Measurements from ENCODE around the gene ACIN1.
A peak's percentile ranks its signal among the peaks of the same experiment; 100 is the strongest.

The ACIN1 gene

GRCh38 chr14:23021434-23021833, 73.5 kb downstream of the ACIN1 start:
- Histone ChIP-seq H3K4me1 (ENCODE audit: control insufficient read depth, insufficient read depth, low read depth, low read length) (peaks cover 10% of the 10 kb centered on the region), H3K18ac (ENCODE audit: low read depth in 1 of 2, low read length in 2 of 2) (no peak overlapping the region), H3K4ac (ENCODE audit: low read depth in 1 of 2, low read length in 2 of 2) (no peak overlapping the region), H2AFZ (ENCODE audit: low read depth, low read length) (no peak overlapping the region), H2BK15ac (ENCODE audit: low read depth, poor library complexity, severe bottlenecking) (no peak overlapping the region), H3K4me3 (ENCODE audit: insufficient read depth in 1 of 2, low read depth in 1 of 2, low read length in 2 of 2) (no peak overlapping the region), H4K8ac (ENCODE audit: low read length) (peak overlapping the region; percentile 35), H3K79me1 (replicated peaks; ENCODE audit: low read length, poor library complexity, severe bottlenecking) (peaks cover 2% of the 10 kb centered on the region), H2BK12ac (ENCODE audit: low read length in 2 of 2) (no peak overlapping the region), H2AK5ac (ENCODE audit: low read length, severe bottlenecking) (no peak overlapping the region), H2BK5ac (ENCODE audit: low read depth, low read length, poor library complexity, severe bottlenecking) (no peak overlapping the region), H3K36me3 (ENCODE audit: control insufficient read depth in 1 of 2, insufficient read depth in 2 of 2, low read depth in 1 of 2, low read length in 2 of 2) (peaks cover 8 to 17% of the 10 kb centered on the region in 2 experiments), H3K9ac (ENCODE audit: low read length) (no peak overlapping the region), H2BK120ac (ENCODE audit: low read depth, low read length) (no peak overlapping the region), H3K27ac (ENCODE audit: low read length, poor library complexity, severe bottlenecking) (no peak overlapping the region), H3K27me3 (ENCODE audit: control insufficient read depth in 1 of 2, insufficient read depth in 1 of 2, low read length in 2 of 2) (no peaks in the 10 kb centered on the region), H4K91ac (ENCODE audit: low read length) (no peak overlapping the region), H3K4me2 (ENCODE audit: low read length, poor library complexity, severe bottlenecking) (no peak overlapping the region), H3K9me3 (ENCODE audit: control insufficient read depth, low read length) (no peaks in the 10 kb centered on the region), H3K23ac (ENCODE audit: low read length in 2 of 2) (no peak overlapping the region), H3K14ac (ENCODE audit: low read length in 2 of 2) (no peak overlapping the region)
- WGBS = 44% methylated on average over 9 of the region's 9 CpGs
- no peak for DNase-seq

- H3K4ac ChIP-seq (ENCODE audit: low read depth in 1 of 2, low read length in 2 of 2) = no peak overlapping the region
- no peak overlapping the region for H2AFZ ChIP-seq (ENCODE audit: low read depth, low read length)
Measured at GRCh38 chr14:23020143-23021128, 74.5 kb downstream of the ACIN1 start.

DNA sequence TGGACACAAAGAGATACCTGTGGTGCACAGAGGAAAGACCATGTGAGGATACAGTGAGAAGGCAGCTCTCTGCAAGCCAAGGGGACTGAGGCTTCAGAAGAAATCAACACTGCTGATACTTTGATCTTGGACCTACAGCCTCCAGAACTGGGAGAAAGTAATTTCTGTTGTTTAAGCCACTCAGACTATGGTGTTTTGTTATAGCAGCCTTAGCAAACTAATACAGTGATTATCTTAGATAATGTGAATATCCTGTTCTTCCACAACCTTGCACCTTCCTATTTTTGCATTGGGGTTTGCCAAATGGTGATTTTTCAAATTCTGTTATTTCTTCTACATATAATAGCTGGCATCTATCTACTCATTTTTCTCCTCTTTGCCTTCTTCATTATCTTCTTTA, 76.8 kb downstream of the ACIN1 start:
- Histone ChIP-seq H3K23ac (ENCODE audit: low read length in 2 of 2) (no peak overlapping the region), H3K4ac (ENCODE audit: low read depth in 1 of 2, low read length in 2 of 2) (no peak overlapping the region), H3K18ac (ENCODE audit: low read depth in 1 of 2, low read length in 2 of 2) (no peak overlapping the region)

More at GRCh38 chr14:23020143-23021128, 74.5 kb downstream of the ACIN1 start:
- Histone ChIP-seq H2BK120ac (ENCODE audit: low read depth, low read length) (no peak overlapping the region), H2BK12ac (ENCODE audit: low read length in 2 of 2) (no peak overlapping the region), H2BK5ac (ENCODE audit: low read depth, low read length, poor library complexity, severe bottlenecking) (no peak overlapping the region), H3K4me3 (ENCODE audit: insufficient read depth in 1 of 2, low read depth in 1 of 2, low read length in 2 of 2) (no peak overlapping the region), H4K91ac (ENCODE audit: low read length) (no peak overlapping the region), H3K4me2 (ENCODE audit: low read length, poor library complexity, severe bottlenecking) (no peak overlapping the region), H3K27me3 (ENCODE audit: control insufficient read depth in 1 of 2, insufficient read depth in 1 of 2, low read length in 2 of 2) (no peaks in the 10 kb centered on the region), H3K9me3 (ENCODE audit: control insufficient read depth, low read length) (no peaks in the 10 kb centered on the region), H2AK5ac (ENCODE audit: low read length, severe bottlenecking) (no peak overlapping the region), H3K9ac (ENCODE audit: low read length) (no peak overlapping the region), H3K36me3 (ENCODE audit: control insufficient read depth in 1 of 2, insufficient read depth in 2 of 2, low read depth in 1 of 2, low read length in 2 of 2) (peaks cover 2 to 7% of the 10 kb centered on the region in 2 experiments), H3K18ac (ENCODE audit: low read depth in 1 of 2, low read length in 2 of 2) (no peak overlapping the region), H3K79me1 (replicated peaks; ENCODE audit: low read length, poor library complexity, severe bottlenecking) (no peaks in the 10 kb centered on the region), H3K4me1 (ENCODE audit: control insufficient read depth, insufficient read depth, low read depth, low read length) (peaks cover 6% of the 10 kb centered on the region), H4K8ac (ENCODE audit: low read length) (no peak overlapping the region), H3K27ac (ENCODE audit: low read length, poor library complexity, severe bottlenecking) (no peak overlapping the region), H3K14ac (ENCODE audit: low read length in 2 of 2) (no peak overlapping the region), H2BK15ac (ENCODE audit: low read depth, poor library complexity, severe bottlenecking) (no peak overlapping the region), H3K23ac (ENCODE audit: low read length in 2 of 2) (peak overlapping the region in 1 of 2 experiments; percentile 14)
- DNase-seq = no peak
- 97% methylated on average over 3 of the region's 7 CpGs for WGBS

GRCh38 chr14:23017091-23017490, 77.8 kb downstream of the ACIN1 start:
- Histone ChIP-seq H3K4me2 (ENCODE audit: low read length, poor library complexity, severe bottlenecking) (no peak overlapping the region), H3K14ac (ENCODE audit: low read length in 2 of 2) (no peak overlapping the region), H2BK120ac (ENCODE audit: low read depth, low read length) (no peak overlapping the region), H4K8ac (ENCODE audit: low read length) (no peak overlapping the region), H3K27ac (ENCODE audit: low read length, poor library complexity, severe bottlenecking) (no peak overlapping the region), H2AK5ac (ENCODE audit: low read length, severe bottlenecking) (no peak overlapping the region), H3K4me3 (ENCODE audit: insufficient read depth in 1 of 2, low read depth in 1 of 2, low read length in 2 of 2) (no peak overlapping the region), H3K18ac (ENCODE audit: low read depth in 1 of 2, low read length in 2 of 2) (no peak overlapping the region), H3K9me3 (ENCODE audit: control insufficient read depth, low read length) (no peaks in the 10 kb centered on the region), H3K9ac (ENCODE audit: low read length) (no peak overlapping the region), H2BK5ac (ENCODE audit: low read depth, low read length, poor library complexity, severe bottlenecking) (no peak overlapping the region), H3K36me3 (ENCODE audit: control insufficient read depth in 1 of 2, insufficient read depth in 2 of 2, low read depth in 1 of 2, low read length in 2 of 2) (no peaks in the 10 kb centered on the region), H3K23ac (ENCODE audit: low read length in 2 of 2) (no peak overlapping the region), H3K79me1 (replicated peaks; ENCODE audit: low read length, poor library complexity, severe bottlenecking) (no peaks in the 10 kb centered on the region), H3K4me1 (ENCODE audit: control insufficient read depth, insufficient read depth, low read depth, low read length) (peaks cover 1% of the 10 kb centered on the region), H4K91ac (ENCODE audit: low read length) (no peak overlapping the region), H3K4ac (ENCODE audit: low read depth in 1 of 2, low read length in 2 of 2) (no peak overlapping the region), H2BK15ac (ENCODE audit: low read depth, poor library complexity, severe bottlenecking) (no peak overlapping the region), H2AFZ (ENCODE audit: low read depth, low read length) (no peak overlapping the region), H3K27me3 (ENCODE audit: control insufficient read depth in 1 of 2, insufficient read depth in 1 of 2, low read length in 2 of 2) (no peaks in the 10 kb centered on the region), H2BK12ac (ENCODE audit: low read length in 2 of 2) (no peak overlapping the region)
- no peak for DNase-seq
- WGBS = 86% methylated on average over 5 of the region's 5 CpGs

More for the DNA sequence above, 76.8 kb downstream of the ACIN1 start:
- no peak overlapping the region for H2BK5ac ChIP-seq (ENCODE audit: low read depth, low read length, poor library complexity, severe bottlenecking)
- H4K91ac ChIP-seq (ENCODE audit: low read length) = no peak overlapping the region
- H2BK120ac ChIP-seq (ENCODE audit: low read depth, low read length) = no peak overlapping the region
- H3K4me2 ChIP-seq (ENCODE audit: low read length, poor library complexity, severe bottlenecking) = no peak overlapping the region
- H4K8ac ChIP-seq (ENCODE audit: low read length) = no peak overlapping the region
- peaks cover 1% of the 10 kb centered on the region for H3K4me1 ChIP-seq (ENCODE audit: control insufficient read depth, insufficient read depth, low read depth, low read length)
- H3K79me1 ChIP-seq (replicated peaks; ENCODE audit: low read length, poor library complexity, severe bottlenecking) = no peaks in the 10 kb centered on the region
- no peak overlapping the region for H3K14ac ChIP-seq (ENCODE audit: low read length in 2 of 2)
- no peak overlapping the region for H3K4me3 ChIP-seq (ENCODE audit: insufficient read depth in 1 of 2, low read depth in 1 of 2, low read length in 2 of 2)
- H2AFZ ChIP-seq (ENCODE audit: low read depth, low read length) = no peak overlapping the region
- H2BK12ac ChIP-seq (ENCODE audit: low read length in 2 of 2) = no peak overlapping the region
- H2AK5ac ChIP-seq (ENCODE audit: low read length, severe bottlenecking) = no peak overlapping the region
- no peak overlapping the region for H2BK15ac ChIP-seq (ENCODE audit: low read depth, poor library complexity, severe bottlenecking)
- H3K27ac ChIP-seq (ENCODE audit: low read length, poor library complexity, severe bottlenecking) = no peak overlapping the region
- no peaks in the 10 kb centered on the region for H3K36me3 ChIP-seq (ENCODE audit: control insufficient read depth in 1 of 2, insufficient read depth in 2 of 2, low read depth in 1 of 2, low read length in 2 of 2)
- DNase-seq = no peak
- no peaks in the 10 kb centered on the region for H3K9me3 ChIP-seq (ENCODE audit: control insufficient read depth, low read length)
- H3K27me3 ChIP-seq (ENCODE audit: control insufficient read depth in 1 of 2, insufficient read depth in 1 of 2, low read length in 2 of 2) = no peaks in the 10 kb centered on the region
- no peak overlapping the region for H3K9ac ChIP-seq (ENCODE audit: low read length)
